ENCODE measurements around the gene PGGT1B.

DNA sequence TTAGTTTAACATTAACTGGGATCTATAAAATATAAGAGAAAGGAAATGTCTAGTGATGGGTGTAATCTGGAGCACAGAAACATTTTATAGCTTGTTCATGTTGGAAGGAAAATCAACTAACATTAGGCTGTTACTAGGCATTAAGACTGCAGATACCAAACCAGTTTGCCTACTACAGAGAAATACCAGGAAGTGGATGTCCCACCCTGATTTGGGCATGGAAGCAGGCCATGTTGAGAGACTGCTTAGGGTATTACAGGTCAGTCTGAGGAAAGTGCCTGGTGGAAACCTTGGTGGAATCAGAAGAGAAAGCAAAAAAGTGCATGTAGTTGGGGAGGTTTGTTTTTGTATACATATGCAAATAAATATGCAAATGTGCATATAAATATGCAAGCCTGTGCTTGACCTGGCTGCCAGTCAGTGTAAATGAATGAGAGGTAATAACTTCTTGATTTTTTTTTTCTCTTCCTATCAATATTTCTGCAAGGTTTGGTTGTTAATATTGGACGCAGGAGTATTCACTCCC, 43.4 kb upstream of the PGGT1B start:
- TF ChIP-seq, protein P1, sequence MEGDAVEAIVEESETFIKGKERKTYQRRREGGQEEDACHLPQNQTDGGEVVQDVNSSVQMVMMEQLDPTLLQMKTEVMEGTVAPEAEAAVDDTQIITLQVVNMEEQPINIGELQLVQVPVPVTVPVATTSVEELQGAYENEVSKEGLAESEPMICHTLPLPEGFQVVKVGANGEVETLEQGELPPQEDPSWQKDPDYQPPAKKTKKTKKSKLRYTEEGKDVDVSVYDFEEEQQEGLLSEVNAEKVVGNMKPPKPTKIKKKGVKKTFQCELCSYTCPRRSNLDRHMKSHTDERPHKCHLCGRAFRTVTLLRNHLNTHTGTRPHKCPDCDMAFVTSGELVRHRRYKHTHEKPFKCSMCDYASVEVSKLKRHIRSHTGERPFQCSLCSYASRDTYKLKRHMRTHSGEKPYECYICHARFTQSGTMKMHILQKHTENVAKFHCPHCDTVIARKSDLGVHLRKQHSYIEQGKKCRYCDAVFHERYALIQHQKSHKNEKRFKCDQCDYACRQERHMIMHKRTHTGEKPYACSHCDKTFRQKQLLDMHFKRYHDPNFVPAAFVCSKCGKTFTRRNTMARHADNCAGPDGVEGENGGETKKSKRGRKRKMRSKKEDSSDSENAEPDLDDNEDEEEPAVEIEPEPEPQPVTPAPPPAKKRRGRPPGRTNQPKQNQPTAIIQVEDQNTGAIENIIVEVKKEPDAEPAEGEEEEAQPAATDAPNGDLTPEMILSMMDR (conservative IDR thresholded peaks at IDR 0.05; ENCODE audit: low read depth, low read length) = no peak
- TF ChIP-seq EZH2 (IDR thresholded peaks at IDR 0.05; ENCODE audit: low read length, unreplicated experiment) = no peak

Measured in PC-3 (cell line).